IPS-18a (cell line): ENCODE results near the gene SIGLEC9.
A peak's percentile ranks its signal among the peaks of the same experiment; 100 is the strongest.
"Not testable (repeated sequence)": the region's sequence is repeated elsewhere in the genome, so short reads cannot be mapped to it uniquely, and the experiment has no call there.

Experiments used
- H3K27ac ChIP-seq: one replicate; pipeline ENCODE4 v1.5.1; 2013; ENCODE audit warnings: low read length
- H3K27me3 ChIP-seq: one replicate; pipeline ENCODE4 v1.6.1; 2013; ENCODE audit warnings: mild to moderate bottlenecking, low read length; ENCODE audit not compliant: control insufficient read depth, insufficient read depth
- H3K36me3 ChIP-seq: one replicate; pipeline ENCODE4 v1.6.1; 2013; ENCODE audit warnings: low read depth, low read length; ENCODE audit not compliant: control insufficient read depth
- H3K4me1 ChIP-seq: one replicate; pipeline ENCODE4 v1.6.1; 2013; ENCODE audit warnings: low read depth, low read length; ENCODE audit not compliant: control insufficient read depth
- H3K4me3 ChIP-seq: one replicate; pipeline ENCODE4 v1.5.1; 2013; ENCODE audit warnings: low read length
- H3K9ac ChIP-seq: one replicate; pipeline ENCODE4 v1.6.1; 2013; ENCODE audit warnings: mild to moderate bottlenecking, low read length, moderate library complexity
- H3K9me3 ChIP-seq: one replicate; pipeline ENCODE4 v1.6.1; 2013; ENCODE audit warnings: low read depth, low read length; ENCODE audit not compliant: control insufficient read depth

The SIGLEC9 gene

DNA sequence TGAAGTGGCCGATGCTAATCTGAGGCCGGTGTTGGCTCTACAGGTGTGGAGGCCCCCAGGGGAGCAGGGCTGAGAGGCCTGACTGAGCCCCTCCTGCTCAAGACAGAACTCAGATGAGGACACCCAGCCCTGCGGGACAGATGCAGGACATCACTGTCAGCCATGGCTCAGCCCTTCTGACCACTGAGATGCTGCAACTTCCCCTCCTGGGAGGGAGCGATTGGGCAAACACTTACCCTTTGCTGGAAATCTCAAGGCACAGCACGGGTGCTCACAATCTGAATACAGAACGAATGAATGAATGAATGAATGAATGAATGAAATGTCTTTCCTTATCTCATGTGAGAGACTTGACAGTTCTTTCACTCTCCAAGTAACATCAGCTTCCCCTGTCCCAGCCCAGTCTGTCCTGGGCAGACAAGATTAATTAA lies 13.9 kb downstream of the SIGLEC9 start:
- Histone ChIP-seq H3K36me3 (no peaks in the 10 kb centered on the region), H3K9me3 (no peaks in the 10 kb centered on the region), H3K4me3 (no peak overlapping the region), H3K4me1 (peaks cover 13% of the 10 kb centered on the region), H3K27ac (no peak overlapping the region), H3K9ac (no peak overlapping the region), H3K27me3 (no peaks in the 10 kb centered on the region)

DNA sequence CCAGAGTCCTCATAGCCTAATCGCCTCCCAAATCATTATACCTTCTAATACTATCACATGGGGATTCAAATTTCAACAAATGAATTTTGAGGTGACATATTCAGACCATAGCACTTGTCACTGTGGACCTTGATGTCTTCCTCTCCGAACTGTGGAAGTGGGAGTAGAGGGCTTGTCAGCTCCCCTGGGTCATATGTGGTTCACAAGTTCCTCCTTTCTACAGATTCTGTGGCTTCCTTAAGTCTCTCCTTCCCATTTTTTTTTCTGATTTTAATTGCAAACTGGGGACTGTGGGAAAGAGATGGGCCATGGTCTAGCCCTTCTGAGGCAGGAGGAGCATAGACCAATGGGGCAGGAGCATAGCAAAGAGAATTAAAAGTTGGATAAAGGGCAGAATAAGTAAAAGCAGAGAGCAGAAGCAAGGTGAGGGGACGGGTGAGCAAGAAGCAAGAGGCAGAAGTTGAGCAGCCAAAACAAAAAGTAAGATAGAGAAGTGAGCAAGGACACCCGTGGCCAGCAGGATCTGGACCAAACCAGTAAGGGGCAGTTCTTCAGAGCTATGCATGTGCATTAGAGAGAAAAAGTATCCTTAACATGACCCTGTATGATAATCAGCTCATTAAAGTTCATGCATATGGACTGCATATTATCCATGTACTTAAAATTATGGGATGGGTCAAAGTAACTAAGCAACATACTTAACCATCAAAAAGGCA lies 14.8 kb downstream of the SIGLEC9 start:
- H3K9ac ChIP-seq = no peak overlapping the region
- no peak overlapping the region for H3K27ac ChIP-seq
- H3K4me1 ChIP-seq = peaks cover 13% of the 10 kb centered on the region
- no peaks in the 10 kb centered on the region for H3K9me3 ChIP-seq
- no peaks in the 10 kb centered on the region for H3K36me3 ChIP-seq
- H3K27me3 ChIP-seq = no peaks in the 10 kb centered on the region
- no peak overlapping the region for H3K4me3 ChIP-seq

DNA sequence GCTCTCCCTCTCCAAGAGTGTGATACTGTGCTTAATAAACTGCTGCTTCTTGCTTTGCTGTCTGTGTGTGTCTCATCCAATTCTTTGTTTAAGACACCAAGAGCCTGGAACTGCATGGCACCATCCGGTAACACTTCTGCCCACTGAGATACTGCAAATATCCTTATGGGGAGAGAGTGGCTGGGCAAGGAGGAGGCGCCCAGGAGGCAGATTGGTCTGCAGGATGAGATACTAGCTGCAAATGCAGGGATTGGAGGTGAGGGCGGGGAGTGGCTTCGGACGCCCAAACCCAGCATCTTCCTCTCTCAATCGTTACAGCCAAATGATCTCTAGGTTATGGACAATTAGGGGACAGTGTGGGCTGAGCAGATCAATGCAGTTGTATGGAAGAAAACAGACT lies 15.7 kb downstream of the SIGLEC9 start:
- H3K27me3 ChIP-seq = no peaks in the 10 kb centered on the region
- no peaks in the 10 kb centered on the region for H3K36me3 ChIP-seq
- H3K9ac ChIP-seq = no peak overlapping the region

DNA sequence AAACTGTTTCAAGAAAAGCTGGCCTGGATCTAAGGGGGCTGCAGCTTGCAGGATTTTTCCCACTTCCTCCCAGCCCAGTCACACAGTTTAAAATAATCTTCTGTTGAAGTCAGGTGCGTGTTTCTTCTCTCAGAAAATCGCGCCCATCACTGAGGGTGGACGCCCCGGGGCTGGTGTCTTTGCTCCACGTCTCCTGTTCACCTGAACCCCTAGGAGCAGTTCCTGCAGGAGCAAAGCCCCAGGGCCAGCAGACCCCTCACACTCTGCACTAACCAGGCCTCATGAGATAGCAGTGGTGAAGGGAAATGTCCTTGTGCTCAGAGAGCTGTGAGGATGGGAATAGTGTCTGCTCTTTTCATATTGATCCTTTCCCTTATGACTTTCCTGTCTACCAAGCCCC lies 16.5 kb downstream of the SIGLEC9 start:
- Histone ChIP-seq H3K9ac (no peak overlapping the region), H3K4me3 (peak overlapping the region; percentile 44), H3K9me3 (no peaks in the 10 kb centered on the region)

More for the DNA sequence above, 15.7 kb downstream of the SIGLEC9 start:
- Histone ChIP-seq H3K4me3 (peak overlapping the region; percentile 44), H3K4me1 (peaks cover 13% of the 10 kb centered on the region), H3K9me3 (no peaks in the 10 kb centered on the region), H3K27ac (no peak overlapping the region)

DNA sequence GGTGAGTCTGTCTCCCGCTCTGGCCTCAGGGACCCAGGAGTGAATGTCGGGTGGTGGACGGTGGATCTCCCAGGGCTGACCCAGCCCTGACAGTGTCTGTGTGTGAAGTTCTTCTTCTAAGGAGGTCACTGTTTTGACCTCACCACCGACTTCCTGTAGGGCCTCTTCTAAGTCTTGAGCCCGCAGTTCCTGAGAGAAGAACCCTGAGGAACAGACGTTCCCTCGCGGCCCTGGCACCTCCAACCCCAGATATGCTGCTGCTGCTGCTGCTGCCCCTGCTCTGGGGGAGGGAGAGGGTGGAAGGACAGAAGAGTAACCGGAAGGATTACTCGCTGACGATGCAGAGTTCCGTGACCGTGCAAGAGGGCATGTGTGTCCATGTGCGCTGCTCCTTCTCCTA lies 17.4 kb downstream of the SIGLEC9 start, which contains the start of gene SIGLEC7:
Gene SIGLEC7 (plus strand): TSS at position 183 of the 400 bp plus-strand sequence. CDS start 69 bp downstream, at position 252.
- H3K9ac ChIP-seq = no peak within 1 kb of the TSS
- no peaks in the 10 kb centered on the region for H3K36me3 ChIP-seq
- H3K27ac ChIP-seq = no peak within 1 kb of the TSS
- no peak within 1 kb of the TSS for H3K4me3 ChIP-seq
- H3K9me3 ChIP-seq = no peaks in the 10 kb centered on the region
- H3K4me1 ChIP-seq = peaks cover 13% of the 10 kb centered on the region
- no peaks in the 10 kb centered on the region for H3K27me3 ChIP-seq

More for the DNA sequence above, 16.5 kb downstream of the SIGLEC9 start:
- Histone ChIP-seq H3K27me3 (no peaks in the 10 kb centered on the region), H3K36me3 (no peaks in the 10 kb centered on the region), H3K4me1 (peaks cover 13% of the 10 kb centered on the region), H3K27ac (no peak overlapping the region)

DNA sequence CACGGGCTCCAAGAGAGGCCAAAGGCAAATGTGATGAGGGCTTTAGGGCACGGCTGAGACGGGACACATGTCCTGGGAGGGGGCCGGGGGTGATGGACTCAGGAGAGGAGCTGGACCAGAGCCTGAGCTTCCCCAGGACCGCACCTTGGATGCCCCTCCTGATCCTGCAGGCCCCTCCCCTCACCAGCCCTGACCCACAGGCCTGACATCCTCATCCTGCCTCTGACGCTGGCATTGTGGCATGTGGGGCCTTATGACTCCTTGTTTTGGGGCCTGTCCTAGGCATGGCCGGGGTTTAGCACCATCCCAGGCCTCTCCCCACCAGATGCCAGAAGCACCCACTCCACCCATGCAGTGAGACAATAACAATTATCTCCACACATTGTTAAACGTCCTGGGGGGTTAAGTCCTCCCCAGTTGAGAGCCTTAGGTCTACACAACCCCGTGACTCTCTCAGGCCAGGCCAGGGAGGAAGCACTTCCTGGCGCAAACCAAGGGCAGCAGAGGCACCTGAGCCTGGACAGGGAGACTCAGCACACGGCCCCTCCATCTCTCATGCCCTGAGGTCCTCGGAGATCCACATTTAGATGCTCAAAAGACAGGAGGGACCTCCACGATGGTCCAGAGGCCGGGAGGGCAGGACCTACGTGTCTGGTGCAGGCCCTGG lies 18.2 kb downstream of the SIGLEC9 start:
- not testable (repeated sequence) for H3K36me3 ChIP-seq, H3K27me3 ChIP-seq, H3K9ac ChIP-seq, H3K9me3 ChIP-seq, H3K27ac ChIP-seq, H3K4me3 ChIP-seq
- peaks cover 13% of the 10 kb centered on the region for H3K4me1 ChIP-seq

DNA sequence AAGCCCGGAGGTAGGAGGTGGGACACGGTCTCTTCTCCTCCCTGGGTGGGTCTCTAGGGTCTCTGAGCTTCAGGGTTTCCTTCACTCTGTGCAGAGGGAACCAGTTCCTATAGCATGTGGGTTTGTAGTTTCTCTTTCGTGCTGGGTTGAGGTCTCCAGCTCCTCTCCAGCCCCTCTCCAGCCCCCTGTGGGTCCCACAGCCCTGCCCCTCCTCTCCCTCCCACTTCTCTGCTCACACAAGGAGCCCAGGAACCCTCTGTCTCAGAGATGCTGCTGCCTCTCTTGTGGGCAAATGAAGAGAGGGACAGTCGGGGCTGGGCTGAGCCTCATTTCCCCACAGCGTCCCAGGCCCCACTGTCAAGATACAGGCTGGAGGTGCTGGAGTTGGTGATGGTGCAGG lies 18.8 kb downstream of the SIGLEC9 start:
- no peak overlapping the region for H3K4me3 ChIP-seq
- H3K9ac ChIP-seq = no peak overlapping the region
- H3K9me3 ChIP-seq = no peaks in the 10 kb centered on the region
- H3K4me1 ChIP-seq = peaks cover 13% of the 10 kb centered on the region
- H3K36me3 ChIP-seq = no peaks in the 10 kb centered on the region
- no peak overlapping the region for H3K27ac ChIP-seq
- no peaks in the 10 kb centered on the region for H3K27me3 ChIP-seq

DNA sequence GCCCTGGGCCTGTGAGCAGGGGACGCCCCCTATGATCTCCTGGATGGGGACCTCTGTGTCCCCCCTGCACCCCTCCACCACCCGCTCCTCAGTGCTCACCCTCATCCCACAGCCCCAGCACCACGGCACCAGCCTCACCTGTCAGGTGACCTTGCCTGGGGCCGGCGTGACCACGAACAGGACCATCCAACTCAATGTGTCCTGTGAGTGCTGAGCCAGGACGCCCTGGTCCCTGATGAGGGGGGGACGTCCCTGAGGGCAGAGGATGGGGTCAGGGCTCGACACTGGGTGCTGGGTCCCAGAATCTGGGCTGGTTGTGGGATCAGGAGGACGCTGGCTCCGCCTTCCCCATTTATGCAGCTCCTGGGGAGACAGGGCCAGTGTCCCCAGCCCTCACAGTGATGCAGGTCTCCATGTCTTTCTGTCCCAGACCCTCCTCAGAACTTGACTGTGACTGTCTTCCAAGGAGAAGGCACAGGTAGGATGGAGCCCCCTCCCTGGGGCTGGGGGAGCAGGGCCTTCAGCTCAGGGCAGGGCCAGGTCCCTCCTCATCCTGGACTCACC lies 19.9 kb downstream of the SIGLEC9 start:
- H3K4me1 ChIP-seq = peaks cover 13% of the 10 kb centered on the region
- no peaks in the 10 kb centered on the region for H3K36me3 ChIP-seq
- H3K9me3 ChIP-seq = no peaks in the 10 kb centered on the region
- H3K9ac ChIP-seq = no peak overlapping the region
- no peaks in the 10 kb centered on the region for H3K27me3 ChIP-seq
- H3K4me3 ChIP-seq = no peak overlapping the region
- no peak overlapping the region for H3K27ac ChIP-seq

DNA sequence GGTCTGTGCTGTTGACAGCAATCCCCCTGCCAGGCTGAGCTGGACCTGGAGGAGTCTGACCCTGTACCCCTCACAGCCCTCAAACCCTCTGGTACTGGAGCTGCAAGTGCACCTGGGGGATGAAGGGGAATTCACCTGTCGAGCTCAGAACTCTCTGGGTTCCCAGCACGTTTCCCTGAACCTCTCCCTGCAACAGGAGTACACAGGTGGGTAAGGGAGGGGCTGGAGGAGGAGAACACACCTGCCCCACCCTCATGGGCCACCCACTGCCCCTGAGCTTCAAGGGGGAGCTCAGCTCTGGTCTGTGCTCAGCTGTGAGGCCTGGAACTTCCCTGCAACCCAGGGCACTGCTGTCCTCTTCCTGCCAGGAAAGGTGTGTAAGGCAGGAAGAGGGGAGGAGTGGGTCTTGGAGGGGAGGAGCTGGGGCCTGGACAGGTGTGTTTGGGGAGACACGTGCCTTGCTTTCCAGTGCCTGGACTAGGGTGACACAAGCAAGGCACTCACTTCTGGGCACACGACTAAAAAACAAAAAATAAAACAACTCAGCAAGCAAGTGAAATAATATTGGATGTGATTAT lies 21.3 kb downstream of the SIGLEC9 start:
- Histone ChIP-seq H3K27me3 (no peaks in the 10 kb centered on the region), H3K27ac (no peak overlapping the region), H3K4me1 (peaks cover 4% of the 10 kb centered on the region), H3K36me3 (no peaks in the 10 kb centered on the region), H3K9me3 (no peaks in the 10 kb centered on the region), H3K4me3 (no peak overlapping the region), H3K9ac (no peak overlapping the region)

DNA sequence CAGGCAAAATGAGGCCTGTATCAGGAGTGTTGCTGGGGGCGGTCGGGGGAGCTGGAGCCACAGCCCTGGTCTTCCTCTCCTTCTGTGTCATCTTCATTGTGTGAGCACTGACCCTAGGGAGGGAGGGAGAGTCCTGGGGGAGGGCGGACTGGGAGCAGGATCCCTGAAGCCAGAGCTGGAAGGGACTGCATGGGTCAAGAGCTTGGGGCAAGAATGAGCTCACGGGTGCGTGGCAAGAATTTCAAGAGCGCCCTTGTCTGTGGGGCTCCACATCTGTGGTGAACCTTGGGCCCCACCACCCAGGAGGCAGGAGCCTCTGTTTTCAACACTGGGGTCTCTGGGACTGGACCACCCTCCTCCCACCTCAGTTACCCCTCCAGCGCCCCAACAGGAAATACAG lies 22.0 kb downstream of the SIGLEC9 start:
- H3K27ac ChIP-seq = no peak overlapping the region
- H3K36me3 ChIP-seq = no peaks in the 10 kb centered on the region
- no peaks in the 10 kb centered on the region for H3K4me1 ChIP-seq
- H3K9me3 ChIP-seq = no peaks in the 10 kb centered on the region
- H3K4me3 ChIP-seq = no peak overlapping the region
- H3K27me3 ChIP-seq = no peaks in the 10 kb centered on the region
- no peak overlapping the region for H3K9ac ChIP-seq

DNA sequence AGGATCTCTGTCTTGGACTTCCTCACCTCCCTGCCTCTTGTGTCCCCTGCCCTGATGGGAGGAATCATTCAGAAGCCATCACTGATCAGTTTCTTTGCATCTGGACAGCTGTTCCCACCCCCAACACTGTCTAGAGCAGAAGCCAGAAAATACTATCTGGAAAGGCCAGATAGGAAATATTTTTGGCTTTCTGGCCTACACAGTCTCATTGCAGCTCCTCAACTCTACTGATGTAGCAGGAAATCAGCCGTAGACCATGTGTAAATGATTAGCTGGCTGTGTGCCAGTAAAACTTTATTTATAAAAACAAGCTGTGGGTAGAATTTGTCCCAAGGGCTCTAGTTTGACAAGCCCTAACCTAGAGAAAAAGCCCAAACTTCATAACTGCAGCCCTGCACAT lies 23.0 kb downstream of the SIGLEC9 start:
- H3K27ac ChIP-seq = no peak overlapping the region
- H3K36me3 ChIP-seq = no peaks in the 10 kb centered on the region
- no peak overlapping the region for H3K4me3 ChIP-seq
- no peaks in the 10 kb centered on the region for H3K27me3 ChIP-seq
- no peaks in the 10 kb centered on the region for H3K4me1 ChIP-seq
- no peaks in the 10 kb centered on the region for H3K9me3 ChIP-seq
- no peak overlapping the region for H3K9ac ChIP-seq
